ENCODE results near the gene CLHC1. TPM values are rescaled to one million over a fixed set of nuclear protein-coding genes. Genes with fewer than 3 reads are reported as not detected.
A peak's percentile ranks its signal among the peaks of the same experiment; 100 is the strongest.
"Not testable (repeated sequence)": the region's sequence is repeated elsewhere in the genome, so short reads cannot be mapped to it uniquely, and the experiment has no call there.

Gene CLHC1
- total RNA-seq: 1.9 and 22.3 TPM in 2 replicates

DNA sequence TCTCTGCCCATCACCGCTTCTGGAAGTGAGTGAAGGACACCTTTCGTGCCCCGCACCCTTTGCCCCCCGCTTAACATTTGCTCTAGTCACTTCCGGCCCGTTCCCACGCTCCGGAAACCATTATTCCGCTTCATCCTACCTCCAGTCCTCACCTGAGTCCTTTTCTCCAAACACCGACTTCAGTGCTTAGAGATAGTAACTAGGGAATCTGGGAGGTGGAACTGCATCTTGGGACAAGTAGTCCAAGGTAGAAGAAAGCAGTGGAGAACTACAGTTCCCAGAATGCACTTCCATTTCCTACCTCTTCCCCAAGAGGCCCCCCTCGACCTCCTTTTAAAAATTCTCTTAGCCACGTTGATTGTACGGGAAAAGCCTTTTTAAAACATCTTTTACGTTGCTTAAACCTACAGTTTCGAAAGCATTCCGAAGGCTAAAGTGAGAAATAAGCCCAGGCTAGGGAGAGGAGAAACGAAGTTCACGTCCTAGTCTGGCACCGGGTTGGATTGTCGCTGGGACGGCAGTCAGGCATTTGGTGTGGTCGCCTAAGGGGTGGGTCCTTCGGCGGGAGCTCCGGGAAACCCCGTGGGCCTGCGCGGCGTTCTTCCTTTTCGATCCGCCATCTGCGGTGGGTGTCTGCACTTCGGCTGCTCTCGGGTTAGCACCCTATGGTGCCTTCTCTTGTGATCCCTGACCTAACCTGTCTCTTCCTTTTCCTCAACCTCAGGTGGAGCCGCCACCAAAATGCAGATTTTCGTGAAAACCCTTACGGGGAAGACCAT is at the start of gene CLHC1, which contains the start of gene RPS27A:
TSS of gene CLHC1 (minus strand) at position 210 of the 779 bp plus-strand sequence. CDS start 9,882 bp downstream, outside the sequence.
TSS of gene RPS27A (plus strand) at position 605 of the 779 bp plus-strand sequence. CDS start at position 742, 137 bp downstream.
- peak; percentile 100 for DNase-seq (ENCODE audit: low read depth)

DNA sequence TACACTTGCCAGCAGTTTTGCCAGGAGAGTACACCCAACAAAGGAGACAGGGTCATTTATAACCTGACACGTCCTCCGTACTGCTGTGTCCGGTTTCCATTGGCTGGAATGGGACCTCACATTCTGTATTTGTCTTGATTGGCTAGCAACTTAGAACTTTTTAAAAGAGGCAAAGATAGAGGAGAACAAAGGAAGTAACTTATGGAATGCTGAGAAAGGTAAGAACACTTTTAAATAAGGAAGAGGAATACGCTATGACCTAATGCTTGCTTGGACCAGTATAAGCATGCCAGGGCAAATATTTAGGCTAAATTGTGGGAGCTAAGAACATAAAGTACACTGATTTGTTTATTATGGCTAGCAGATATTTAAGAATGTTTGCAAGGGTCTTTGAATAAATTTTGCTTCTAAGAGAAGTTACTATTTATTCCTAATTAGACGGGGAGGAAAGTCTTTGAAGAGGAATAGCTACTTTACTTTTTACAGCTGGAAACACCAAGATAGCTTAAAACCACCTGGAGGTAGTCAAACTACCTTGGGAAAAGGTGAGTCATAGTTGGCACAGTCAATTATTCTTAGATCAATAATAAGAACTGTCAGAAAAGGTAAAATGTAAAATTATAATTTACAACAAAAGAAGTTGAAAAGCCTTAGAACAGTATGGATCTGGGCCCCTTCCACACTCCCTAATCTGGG is 48.9 kb upstream of the CLHC1 start:
- not testable (repeated sequence) for DNase-seq (ENCODE audit: low read depth)

DNA sequence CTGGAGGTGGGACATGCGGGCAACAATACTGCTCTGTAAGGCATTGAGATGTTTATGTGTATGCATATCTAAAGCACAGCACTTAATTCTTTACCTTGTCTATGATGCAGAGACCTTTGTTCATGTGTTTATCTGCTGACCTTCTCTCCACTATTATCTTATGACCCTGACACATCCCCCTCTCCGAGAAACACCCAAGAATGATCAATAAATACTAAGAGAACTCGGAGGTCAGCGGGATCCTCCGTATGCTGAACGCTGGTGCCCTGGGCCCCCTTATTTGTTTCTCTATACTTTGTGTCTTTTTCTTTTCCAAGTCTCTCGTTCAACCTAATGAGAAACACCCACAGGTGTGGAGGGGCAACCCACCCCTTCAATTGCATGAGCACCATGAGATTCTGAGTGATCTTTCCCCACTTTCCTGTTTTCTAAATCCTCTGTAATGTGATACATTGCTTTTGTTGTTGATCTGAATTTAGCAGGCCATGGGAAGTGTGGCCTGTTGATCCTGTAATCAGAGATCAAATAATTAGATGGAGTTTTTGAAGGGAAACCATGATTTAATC is 47.8 kb upstream of the CLHC1 start:
- not testable (repeated sequence) for DNase-seq (ENCODE audit: low read depth)

DNA sequence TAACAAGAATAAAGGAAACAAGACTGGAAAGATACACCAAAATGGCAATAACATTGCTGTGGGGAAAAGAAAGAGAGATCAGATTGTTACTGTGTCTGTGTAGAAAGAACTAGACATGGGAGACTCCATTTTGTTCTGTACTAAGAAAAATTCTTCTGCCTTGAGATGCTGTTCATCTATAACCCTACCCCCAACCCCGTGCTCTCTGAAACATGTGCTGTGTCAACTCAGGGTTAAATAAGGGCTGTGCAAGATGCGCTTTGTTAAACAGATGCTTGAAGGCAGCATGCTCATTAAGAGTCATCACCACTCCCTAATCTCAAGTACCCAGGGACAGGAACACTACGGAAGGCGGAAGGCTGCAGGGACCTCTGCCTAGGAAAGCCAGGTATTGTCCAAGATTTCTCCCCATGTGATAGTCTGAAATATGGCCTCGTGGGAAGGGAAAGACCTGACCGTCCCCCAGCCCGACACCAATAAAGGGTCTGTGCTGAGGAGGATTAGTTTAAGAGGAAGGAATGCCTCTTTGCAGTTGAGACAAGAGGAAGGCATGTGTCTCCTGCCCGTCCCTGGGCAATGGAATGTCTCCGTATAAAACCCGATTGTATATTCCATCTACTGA is 47.2 kb upstream of the CLHC1 start:
- not testable (repeated sequence) for DNase-seq (ENCODE audit: low read depth)

DNA sequence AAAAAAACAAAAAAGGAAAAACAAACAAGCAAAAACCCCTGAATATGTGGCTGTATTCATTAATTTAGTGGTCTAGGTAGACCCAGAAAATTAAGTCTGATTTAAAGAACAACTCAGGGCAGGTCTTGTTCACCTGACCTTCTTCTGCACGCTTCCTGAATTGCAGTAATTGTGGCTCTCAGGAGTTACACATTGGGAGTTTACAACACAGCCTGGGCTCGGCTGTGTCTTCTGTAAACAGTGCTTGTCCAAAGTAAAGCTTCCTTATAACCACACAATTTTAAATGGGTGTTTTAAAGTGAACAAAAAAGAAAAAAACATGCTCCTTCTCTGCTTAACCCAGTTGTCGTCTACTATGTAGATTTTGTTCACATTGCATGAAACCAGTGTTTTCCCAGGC is 45.2 kb upstream of the CLHC1 start:
- DNase-seq (ENCODE audit: low read depth): no peak

DNA sequence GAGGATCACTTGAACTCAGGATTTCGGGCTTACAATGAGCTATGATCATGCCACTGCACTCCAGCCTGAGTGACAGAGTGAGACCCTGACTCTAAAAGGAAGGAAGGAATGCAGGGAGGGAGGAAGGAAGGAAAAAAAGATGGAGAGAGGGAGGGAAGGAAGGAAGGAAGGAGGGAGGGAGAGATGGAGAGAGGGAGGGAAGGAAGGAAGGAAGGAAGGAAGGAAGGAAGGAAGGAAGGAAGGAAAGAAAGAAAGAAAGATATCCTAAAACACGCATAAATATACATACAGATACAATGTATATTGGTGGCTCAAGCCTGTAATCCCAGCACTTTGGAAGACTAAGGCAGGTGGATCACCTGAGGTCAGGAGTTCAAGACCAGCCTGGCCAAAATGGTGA is 42.3 kb upstream of the CLHC1 start:
- DNase-seq (ENCODE audit: low read depth): not testable (repeated sequence)

DNA sequence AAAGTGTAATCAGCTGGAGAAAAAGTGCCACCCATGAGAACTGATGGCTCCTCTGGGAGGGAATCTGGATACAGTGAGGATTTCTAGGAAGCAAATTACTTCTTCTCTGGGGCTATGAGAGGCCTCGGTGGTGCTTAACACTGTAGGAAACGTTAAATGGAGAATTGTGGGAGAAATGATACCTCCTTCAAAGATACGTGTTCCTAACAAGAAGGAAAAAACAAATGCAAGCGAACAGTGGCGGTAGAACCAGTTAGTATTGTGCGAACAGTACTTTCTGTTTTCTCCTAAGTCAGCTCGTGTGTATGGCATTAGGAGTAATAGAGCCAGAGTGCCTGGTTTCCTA is 37.5 kb upstream of the CLHC1 start:
- peak; percentile 3 for DNase-seq (ENCODE audit: low read depth)

DNA sequence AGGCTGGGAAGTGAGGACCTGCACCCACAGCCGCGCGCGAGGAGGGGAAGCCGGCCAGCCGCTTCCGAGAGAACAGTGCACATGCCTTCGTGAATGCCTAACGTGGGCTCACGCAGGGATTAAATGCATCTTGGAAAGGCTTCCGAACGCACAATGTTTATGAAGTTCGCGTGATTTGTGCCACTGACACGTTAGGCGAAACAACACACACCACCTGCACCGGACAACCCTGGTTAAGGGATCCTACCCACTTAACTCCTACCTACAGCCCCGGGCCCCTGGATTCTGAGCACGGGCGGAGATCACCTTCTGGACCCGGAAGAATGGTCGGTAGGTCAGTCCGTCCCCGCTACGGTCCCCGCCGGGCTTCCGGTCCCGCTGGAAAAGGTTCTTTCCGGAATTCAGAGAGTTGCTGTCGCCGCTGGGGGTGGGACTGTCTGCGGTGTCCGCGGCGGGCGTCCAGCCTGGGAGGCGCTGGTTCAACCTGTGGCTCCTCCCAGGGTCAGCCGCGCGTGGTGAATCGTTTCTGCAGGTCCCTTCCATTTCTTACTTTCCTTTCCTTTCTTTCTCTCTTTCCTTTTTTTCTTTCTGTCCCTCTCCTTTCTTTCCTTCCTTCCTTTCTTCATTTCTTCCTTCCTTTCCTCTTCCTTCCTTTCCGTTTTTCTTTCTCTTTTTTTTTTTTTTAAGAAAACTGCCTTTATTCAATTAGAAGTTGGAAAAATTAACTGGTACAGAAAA is 37.0 kb upstream of the CLHC1 start, which contains the start of gene MTIF2:
TSS of gene MTIF2 (minus strand) at position 325 of the 738 bp plus-strand sequence. CDS start 5,373 bp downstream, outside the sequence.
- peak; percentile 87 for DNase-seq (ENCODE audit: low read depth)

DNA sequence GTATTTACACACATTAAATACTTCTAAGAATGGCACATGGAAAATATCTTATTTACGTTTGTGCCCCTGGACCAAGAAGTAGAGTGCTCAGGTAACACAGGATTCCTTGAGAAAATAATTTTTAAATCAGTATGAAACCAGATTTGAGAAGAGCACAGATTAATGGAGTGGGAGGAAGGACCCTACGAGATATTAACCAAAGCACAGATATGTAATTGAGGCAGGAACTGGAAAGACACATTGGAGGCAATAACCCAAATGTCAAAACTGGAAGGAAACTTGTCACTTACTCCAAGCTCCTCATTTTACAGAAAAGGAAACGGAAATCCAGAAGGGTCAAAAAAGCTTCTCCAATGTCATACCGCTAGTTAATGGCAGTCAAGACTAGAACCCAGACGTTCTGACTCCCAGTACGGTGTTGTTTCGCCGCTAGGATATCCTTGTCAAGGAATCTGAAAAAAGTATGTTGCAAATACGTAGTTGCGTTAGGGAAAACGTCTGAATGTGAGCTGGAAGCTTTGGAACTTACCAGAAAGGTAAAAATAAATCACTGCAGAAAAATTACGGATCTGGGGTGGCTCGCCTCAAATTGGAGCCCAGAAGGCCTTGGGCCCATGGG is 36.3 kb upstream of the CLHC1 start:
- peak; percentile 18 for DNase-seq (ENCODE audit: low read depth)

DNA sequence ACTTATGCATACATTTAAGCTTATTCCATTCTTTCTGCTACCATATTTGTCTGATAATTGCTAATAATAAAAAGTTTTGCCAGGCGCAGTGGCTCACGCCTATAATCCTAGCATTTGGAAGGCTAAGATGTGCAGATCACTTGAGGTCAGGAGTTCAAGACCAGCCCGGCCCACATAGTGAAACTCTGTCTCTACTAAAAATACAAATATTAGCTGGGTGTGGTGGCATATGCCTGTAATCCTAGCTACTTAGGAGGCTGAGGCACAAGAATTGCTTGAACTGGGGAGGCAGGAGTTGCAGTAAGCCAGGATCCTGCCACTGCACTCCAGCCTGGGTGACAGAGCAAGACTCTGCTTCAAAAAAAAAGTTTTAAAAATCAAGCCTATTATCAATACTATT is 27.5 kb upstream of the CLHC1 start:
- not testable (repeated sequence) for DNase-seq (ENCODE audit: low read depth)

DNA sequence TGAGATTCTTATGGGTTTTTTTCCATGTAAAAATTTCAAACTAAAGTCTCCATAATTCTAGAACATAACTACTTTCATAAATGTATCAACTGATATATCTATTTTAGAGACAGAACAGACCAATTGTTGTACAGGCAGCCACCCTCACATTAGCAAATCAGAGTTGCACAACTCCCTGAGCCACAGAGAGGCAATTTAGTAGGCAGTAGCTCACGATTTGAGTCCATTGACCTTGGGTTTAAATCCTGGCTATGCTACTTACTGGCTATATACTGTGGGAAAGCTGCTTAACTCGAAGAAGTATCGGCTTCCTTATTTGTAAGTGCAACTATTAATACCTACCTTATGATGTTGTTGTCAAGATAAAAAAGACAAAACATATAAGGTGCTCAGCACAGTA is 20.7 kb upstream of the CLHC1 start:
- no peak for DNase-seq (ENCODE audit: low read depth)

DNA sequence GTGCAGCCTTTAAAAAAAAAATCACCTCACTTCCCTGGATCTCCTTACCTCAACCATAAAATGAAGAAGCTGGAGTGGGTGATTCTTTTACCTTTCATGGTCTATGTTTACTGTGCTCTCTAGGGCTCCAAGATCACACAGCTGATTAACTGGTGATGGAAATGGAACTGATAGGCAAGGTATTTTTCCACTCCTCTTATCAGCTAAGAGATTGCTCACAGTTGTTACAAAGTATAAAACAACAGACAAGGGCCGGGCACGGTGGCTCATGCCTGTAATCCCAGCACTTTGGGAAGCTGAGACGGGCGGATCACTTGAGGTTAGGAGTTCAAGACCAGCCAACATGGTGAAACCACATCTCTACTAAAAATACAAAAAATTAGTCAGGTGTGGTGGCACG is 14.9 kb upstream of the CLHC1 start:
- no peak for DNase-seq (ENCODE audit: low read depth)

DNA sequence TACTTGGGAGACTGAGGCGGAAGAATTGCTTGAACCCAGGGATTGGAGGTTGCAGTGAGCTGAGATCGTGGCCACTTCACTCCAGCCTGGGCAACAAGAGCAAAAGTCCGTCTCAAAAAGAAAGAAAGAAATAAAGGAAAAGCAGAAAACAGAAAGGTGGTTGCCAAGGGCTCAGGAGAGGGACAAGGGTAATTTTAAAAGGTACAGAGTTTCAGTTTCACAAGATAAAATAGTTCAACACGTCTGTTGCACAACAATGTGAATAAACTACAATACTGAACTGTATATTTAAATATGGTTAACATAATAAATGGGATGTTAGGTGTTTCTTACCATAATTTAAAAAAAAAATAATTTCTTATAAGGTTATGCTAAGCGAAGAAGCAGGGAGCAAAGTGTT is 13.3 kb upstream of the CLHC1 start:
- no peak for DNase-seq (ENCODE audit: low read depth)

DNA sequence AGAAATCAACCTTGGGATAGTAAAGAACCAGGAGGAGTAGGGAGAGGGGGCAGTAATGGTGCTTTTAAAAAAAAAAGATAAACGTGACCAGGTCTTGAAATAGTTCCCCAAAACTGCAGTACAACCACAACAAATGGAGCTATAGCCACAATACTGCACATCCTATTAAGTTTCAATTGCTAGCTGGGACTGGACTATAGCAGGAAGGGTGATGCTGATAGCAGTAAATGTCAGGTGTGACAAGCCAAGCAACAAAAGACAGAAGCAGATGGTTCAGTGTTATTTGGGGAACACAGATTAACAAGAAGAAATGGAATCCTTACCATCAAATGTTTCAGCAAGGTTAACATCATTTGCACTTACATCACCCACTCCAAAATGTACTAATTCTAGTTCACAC is 10.5 kb upstream of the CLHC1 start:
- no peak for DNase-seq (ENCODE audit: low read depth)

DNA sequence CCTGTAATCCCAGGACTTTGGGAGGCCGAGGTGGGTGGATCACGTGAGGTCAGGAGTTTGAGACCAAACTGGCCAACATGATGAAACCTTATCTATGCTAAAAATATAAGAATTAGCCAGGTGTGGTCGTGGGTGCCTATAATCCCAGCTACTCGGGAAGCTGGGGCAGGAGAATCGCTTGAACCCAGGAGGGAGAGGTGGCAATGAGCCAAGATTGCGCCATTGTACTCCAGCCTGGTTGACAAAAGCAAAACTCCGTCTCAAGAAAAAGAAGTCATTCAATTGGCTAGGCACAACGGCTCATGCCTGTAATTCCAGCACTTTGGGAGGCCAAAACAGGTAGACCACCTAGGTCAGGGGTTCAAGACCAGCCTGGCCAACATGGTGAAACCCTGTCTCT is 9.5 kb upstream of the CLHC1 start:
- not testable (repeated sequence) for DNase-seq (ENCODE audit: low read depth)

DNA sequence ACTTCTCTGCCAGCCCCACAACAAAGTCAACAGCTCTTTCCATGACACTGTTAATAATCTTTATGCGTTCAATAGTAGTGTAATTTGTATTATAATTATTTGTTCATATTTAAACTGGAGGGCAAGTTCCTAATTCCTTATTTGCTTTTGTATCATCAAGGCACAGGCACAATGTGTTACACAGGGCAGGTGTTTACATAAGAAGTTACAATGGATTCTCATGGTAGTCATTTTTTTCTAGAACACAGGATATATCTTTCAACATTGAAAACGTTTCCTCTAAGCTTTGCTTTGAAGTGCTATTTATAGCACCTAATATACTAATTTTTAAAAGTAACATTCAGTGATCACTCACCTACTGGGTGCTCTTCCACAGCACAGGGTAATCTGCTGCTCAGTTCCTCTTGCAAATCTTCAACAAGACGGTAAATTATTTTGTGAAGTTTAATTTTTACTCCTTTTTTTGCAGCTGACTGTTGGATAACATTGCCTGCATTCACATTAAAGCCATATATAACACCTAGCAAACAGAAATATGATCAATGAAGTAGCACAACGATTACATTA is 7.6 kb upstream of the CLHC1 start:
- no peak for DNase-seq (ENCODE audit: low read depth)

DNA sequence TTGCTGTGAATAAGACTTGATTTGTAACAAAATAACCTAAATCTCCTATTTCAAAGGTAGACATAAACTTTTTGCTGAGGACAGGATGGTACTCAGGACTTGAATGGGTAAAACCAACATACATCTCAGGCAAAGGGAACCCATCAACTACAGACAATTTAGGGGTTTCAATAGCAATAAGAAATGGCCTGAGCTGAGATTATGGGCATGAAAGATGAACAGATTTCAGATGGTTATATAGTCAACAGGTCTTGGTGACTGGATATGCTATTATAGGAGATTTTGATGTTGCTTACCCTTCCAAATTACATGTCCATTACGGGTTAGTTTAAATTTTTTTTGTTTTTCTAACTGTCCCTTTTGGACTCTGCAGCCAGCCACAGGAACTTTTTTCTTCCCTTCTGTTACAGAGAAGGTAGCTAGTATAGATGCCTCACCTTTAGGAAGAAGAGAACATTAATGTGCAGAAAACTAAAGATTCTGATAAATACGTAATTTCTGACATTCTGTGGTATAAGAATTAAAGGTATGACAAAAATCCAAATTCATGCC is 5.0 kb upstream of the CLHC1 start:
- DNase-seq (ENCODE audit: low read depth): no peak

DNA sequence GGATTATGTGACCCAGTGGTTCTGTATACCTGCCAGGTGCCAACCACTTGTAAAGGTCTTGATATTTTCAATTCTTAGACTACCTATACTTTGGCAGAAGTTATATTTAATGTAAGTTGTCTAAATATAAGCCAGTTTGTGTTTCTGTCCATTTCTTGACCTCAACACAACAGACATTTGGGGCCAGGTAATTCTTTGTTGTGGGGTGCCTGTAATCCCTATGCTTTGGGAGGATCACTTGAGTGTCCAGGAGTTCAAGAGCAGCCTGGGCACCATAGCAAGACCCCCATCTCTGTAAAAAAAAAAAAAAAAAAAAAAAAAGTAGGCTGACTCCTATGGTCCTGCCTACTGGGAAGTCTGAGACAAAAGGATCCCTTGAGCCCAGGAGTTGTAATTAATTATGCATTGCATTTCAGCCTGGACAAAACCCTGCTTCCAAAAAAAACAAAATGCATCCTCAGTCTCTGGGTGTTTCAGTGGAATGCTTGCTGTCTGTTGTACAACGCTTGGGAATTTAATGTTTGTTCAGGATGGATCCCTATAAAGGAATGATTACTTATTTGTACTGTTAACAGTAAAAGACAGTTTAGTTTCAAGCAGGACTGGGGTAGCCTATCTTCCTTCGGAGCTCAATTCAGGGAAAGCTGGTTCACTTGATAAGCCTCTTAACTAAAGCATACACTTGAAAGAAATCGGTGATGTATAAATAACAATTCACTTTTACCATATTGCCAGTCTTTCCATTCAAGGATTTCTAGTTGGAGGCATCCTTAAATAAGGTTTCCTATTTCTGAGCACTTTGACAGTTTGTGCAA is 3.8 kb upstream of the CLHC1 start:
- DNase-seq (ENCODE audit: low read depth): no peak

DNA sequence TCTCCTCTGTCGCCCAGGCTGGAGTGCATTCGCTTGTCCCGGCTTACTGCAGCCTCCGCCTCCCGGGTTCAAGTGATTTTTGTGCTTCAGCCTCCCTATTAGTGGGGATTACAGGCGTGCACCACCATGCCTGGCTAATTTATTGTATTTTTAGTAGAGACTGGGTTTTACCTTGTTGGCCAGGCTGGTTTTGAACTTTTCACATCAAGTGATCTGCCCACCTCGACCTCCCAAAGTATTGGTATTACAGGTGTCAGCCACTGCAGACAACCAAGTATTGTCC is 1.5 kb upstream of the CLHC1 start:
- DNase-seq (ENCODE audit: low read depth): no peak

Measured in renal cortical epithelial cell (primary cell).